ENCODE results near the gene PLAU.

DNA sequence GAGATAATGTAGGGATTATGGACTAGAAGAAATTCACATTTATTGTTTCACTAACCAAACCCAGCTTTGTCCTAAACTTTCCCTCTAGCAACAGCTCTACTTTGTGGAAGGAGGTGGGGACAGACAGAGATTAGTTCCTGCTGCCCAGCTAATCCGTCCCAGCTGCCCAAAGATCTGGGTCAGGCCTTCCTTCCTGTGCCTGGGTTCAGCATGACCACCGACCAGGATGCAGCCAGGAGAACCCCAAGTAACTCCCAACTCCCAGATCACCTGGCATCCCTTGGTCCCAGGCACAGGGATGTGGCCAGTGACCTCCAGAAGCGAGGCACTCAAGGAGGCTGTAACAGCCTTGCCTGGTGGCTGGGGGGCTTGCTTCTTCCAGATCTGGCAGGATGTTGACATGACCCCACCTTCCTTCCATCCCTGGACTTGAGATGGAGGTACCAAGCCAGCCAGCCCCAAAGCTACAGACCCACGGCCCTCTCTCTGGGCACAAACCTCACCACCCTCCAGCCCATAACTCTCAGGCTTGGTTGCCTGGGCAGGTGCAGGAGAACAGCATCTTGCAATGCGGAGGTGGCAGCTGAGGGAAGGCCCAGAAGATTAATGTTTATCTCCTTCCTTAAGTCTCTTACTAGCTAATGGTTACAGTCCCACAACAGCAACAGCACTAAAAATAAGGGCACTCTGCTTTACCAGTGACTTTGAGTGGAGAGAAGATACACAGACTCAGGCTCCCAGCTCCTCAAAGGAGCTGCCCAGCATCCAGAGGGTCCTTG lies 47.7 kb upstream of the PLAU start:
- no peak for TF ChIP-seq POLR2A (IDR thresholded peaks at IDR 0.05; ENCODE audit: low read depth, low read length)
- TF ChIP-seq, protein P1, sequence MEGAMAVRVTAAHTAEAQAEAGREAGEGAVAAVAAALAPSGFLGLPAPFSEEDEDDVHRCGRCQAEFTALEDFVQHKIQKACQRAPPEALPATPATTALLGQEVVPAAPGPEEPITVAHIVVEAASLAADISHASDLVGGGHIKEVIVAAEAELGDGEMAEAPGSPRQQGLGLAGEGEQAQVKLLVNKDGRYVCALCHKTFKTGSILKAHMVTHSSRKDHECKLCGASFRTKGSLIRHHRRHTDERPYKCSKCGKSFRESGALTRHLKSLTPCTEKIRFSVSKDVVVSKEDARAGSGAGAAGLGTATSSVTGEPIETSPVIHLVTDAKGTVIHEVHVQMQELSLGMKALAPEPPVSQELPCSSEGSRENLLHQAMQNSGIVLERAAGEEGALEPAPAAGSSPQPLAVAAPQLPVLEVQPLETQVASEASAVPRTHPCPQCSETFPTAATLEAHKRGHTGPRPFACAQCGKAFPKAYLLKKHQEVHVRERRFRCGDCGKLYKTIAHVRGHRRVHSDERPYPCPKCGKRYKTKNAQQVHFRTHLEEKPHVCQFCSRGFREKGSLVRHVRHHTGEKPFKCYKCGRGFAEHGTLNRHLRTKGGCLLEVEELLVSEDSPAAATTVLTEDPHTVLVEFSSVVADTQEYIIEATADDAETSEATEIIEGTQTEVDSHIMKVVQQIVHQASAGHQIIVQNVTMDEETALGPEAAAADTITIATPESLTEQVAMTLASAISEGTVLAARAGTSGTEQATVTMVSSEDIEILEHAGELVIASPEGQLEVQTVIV (IDR thresholded peaks at IDR 0.05; ENCODE audit: borderline replicate concordance, partially characterized antibody) = no peak
- TF ChIP-seq, protein P2, sequence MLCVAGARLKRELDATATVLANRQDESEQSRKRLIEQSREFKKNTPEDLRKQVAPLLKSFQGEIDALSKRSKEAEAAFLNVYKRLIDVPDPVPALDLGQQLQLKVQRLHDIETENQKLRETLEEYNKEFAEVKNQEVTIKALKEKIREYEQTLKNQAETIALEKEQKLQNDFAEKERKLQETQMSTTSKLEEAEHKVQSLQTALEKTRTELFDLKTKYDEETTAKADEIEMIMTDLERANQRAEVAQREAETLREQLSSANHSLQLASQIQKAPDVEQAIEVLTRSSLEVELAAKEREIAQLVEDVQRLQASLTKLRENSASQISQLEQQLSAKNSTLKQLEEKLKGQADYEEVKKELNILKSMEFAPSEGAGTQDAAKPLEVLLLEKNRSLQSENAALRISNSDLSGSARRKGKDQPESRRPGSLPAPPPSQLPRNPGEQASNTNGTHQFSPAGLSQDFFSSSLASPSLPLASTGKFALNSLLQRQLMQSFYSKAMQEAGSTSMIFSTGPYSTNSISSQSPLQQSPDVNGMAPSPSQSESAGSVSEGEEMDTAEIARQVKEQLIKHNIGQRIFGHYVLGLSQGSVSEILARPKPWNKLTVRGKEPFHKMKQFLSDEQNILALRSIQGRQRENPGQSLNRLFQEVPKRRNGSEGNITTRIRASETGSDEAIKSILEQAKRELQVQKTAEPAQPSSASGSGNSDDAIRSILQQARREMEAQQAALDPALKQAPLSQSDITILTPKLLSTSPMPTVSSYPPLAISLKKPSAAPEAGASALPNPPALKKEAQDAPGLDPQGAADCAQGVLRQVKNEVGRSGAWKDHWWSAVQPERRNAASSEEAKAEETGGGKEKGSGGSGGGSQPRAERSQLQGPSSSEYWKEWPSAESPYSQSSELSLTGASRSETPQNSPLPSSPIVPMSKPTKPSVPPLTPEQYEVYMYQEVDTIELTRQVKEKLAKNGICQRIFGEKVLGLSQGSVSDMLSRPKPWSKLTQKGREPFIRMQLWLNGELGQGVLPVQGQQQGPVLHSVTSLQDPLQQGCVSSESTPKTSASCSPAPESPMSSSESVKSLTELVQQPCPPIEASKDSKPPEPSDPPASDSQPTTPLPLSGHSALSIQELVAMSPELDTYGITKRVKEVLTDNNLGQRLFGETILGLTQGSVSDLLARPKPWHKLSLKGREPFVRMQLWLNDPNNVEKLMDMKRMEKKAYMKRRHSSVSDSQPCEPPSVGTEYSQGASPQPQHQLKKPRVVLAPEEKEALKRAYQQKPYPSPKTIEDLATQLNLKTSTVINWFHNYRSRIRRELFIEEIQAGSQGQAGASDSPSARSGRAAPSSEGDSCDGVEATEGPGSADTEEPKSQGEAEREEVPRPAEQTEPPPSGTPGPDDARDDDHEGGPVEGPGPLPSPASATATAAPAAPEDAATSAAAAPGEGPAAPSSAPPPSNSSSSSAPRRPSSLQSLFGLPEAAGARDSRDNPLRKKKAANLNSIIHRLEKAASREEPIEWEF (IDR thresholded peaks at IDR 0.05; ENCODE audit: insufficient replicate concordance, low read depth, low read length) = no peak
- no peak for TF ChIP-seq CREB1 (IDR thresholded peaks at IDR 0.05; ENCODE audit: low read depth)
- no peak for TF ChIP-seq SUZ12 (IDR thresholded peaks at IDR 0.05; ENCODE audit: unreplicated experiment)
- TF ChIP-seq SIN3A (IDR thresholded peaks at IDR 0.05; ENCODE audit: low read depth, low read length) = no peak
- TF ChIP-seq, protein P3, sequence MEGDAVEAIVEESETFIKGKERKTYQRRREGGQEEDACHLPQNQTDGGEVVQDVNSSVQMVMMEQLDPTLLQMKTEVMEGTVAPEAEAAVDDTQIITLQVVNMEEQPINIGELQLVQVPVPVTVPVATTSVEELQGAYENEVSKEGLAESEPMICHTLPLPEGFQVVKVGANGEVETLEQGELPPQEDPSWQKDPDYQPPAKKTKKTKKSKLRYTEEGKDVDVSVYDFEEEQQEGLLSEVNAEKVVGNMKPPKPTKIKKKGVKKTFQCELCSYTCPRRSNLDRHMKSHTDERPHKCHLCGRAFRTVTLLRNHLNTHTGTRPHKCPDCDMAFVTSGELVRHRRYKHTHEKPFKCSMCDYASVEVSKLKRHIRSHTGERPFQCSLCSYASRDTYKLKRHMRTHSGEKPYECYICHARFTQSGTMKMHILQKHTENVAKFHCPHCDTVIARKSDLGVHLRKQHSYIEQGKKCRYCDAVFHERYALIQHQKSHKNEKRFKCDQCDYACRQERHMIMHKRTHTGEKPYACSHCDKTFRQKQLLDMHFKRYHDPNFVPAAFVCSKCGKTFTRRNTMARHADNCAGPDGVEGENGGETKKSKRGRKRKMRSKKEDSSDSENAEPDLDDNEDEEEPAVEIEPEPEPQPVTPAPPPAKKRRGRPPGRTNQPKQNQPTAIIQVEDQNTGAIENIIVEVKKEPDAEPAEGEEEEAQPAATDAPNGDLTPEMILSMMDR (IDR thresholded peaks at IDR 0.05 in 2 of 3, conservative IDR thresholded peaks at IDR 0.05 in 1 of 3; ENCODE audit: control insufficient read depth in 2 of 3, extremely low read depth in 1 of 3, insufficient read depth in 1 of 3, low read depth in 3 of 3, low read length in 3 of 3) = no peak
- no peak for TF ChIP-seq SREBF2 (IDR thresholded peaks at IDR 0.05; ENCODE audit: low read length)
- no peak for TF ChIP-seq CHD1 (IDR thresholded peaks at IDR 0.05; ENCODE audit: low read depth, low read length)
- no peak for TF ChIP-seq GABPA (IDR thresholded peaks at IDR 0.05; ENCODE audit: low read depth)
- TF ChIP-seq TAF1 (IDR thresholded peaks at IDR 0.05; ENCODE audit: borderline replicate concordance, low read depth, low read length) = no peak
- no peak for TF ChIP-seq PAX5 (IDR thresholded peaks at IDR 0.05; ENCODE audit: borderline replicate concordance, low read depth, low read length)

All from GM12878 (cell line).